ENCODE data around the gene LSS. TPM values are rescaled to one million over a fixed set of nuclear protein-coding genes. Genes with fewer than 3 reads are reported as not detected.
"Not testable (repeated sequence)": the region's sequence is repeated elsewhere in the genome, so short reads cannot be mapped to it uniquely, and the experiment has no call there.

The LSS gene
- polyA plus RNA-seq, 3 donors, result 22.8 to 33.3 (median 29.7) TPM

DNA sequence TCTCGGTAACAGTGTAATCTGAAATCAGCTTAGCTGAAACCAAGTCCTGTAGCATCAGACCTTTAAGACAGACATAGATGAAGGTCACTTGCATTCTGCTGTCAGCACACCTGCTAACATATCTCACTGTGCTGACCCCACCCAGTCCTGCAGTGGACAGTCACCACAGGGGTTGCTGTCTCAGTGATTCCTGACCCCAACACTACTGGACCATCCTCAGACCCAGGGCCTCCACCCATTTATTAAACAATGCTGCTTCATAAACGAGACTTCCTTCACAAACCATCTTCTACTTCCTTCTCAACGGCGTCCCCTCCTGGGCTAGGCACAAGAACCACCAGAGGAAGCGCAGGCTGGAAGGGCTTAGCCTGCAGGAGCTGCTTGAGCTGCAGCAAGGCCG lies 17.8 kb upstream of the LSS start:
- DNase-seq (ENCODE audit: low read depth in 3 of 3, low spot score in 2 of 3), result no peak

DNA sequence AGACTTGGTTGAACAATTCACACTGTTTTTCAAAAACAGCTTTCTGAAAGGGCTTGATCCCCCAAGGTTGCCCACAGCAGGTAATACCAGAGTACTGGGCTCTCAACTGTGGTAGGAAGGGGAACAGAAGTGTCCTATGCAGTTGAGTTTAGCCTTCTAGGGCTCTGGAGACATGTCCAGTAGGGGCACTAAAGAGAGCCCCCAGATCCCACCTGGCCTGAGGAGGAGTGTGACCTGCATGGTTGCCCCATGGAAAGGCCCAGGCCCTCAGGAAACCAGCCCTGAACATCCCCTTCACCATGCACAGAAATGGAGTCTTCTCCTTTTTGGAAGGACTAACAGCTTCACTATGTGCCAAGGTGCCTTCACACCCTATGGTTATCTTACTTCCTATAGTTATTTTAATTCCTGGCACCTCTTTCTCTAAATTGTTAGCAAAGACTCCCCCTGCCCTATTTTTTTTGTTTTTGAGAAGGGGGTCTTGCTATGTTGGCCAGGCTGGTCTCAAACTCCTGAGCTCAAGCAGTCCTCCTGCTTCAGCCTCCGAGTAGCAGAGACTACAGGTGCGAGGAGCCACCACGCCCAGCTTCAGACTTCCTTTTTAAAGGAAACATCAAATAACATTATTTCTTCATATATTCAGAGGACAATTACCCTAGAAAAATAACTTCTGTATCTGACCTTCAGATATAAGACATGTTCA lies 16.8 kb upstream of the LSS start:
- no peak for DNase-seq (ENCODE audit: low read depth in 3 of 3, low spot score in 2 of 3)

DNA sequence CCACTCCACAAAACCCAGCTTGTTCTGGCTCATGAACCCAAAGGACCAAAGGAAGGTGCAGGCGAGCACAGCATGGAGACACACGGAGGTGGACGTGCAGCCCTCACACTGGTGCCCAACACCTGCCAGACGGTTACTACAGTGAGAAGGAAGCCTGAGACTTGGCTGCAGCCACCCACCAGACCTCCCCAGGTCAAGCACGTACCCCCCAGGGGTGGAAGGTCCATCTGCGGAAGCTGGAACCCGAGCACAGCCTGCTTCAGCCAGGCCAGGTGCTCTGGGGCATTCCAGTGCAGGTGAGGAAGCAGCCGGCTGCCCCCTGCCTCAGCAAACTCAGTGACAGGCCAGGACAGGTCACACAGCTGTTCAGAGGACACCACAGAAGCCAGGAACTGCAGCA lies 16.0 kb upstream of the LSS start:
- DNase-seq (ENCODE audit: low read depth in 3 of 3, low spot score in 2 of 3), result no peak

DNA sequence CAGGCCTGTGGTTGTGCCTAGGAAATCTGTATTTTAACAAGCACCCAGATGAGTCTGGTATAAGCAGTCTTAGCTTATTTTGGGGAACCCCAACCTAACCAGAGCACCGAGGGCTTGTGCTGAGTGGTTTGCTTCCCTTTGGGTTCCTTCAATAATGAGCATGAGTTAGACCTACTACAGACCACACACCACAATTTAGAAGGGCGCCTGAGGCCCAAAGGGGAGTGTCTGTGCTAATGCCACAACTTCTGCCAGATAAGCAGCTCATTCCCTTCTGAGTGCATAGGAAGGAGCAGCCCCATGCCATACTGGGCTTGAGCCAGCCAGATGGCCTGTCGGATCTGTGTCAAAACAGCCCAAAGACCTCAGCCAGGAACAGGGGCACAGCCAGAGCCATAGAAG lies 15.4 kb upstream of the LSS start:
- DNase-seq (ENCODE audit: low read depth in 3 of 3, low spot score in 2 of 3), result no peak

DNA sequence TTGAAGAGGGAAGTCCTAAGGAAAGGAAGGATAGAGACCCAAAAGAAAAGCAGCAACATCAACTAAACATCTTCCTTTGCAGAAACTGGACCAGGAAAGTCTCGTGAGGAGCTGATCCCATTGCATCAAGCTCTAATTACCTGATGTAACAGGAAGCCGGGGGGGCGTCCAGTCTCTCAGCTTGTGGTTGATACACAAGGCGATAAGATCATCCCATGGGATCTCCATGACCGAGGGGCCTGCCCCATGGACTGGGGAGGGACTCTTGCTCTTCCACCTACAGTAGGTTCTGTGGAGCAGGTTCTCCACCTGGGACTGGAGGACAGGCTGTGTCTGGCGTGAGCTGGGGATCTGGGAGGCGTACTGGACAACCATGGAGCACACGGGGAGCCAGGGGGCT lies 14.8 kb upstream of the LSS start:
- DNase-seq (ENCODE audit: low read depth in 3 of 3, low spot score in 2 of 3), result no peak

DNA sequence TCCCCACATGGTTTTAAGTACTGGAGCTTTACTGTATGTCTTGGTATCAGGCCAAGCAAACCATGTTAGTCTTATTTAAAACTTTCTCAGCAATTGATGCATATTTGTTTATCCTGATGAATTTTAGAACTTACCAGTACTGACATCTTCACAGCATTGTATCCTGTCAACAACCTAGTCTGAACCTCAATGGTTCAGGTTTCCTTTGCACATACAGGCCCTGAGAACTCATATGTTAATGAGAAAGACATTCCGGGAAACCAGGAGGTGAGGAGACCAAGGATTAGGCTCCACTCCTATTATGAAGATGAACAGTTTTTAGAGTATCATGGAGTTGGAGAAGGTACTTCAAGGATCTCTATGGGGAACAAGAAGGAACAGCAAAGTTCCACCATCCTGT lies 13.0 kb upstream of the LSS start:
- not testable (repeated sequence) for DNase-seq (ENCODE audit: low read depth in 3 of 3, low spot score in 2 of 3)

DNA sequence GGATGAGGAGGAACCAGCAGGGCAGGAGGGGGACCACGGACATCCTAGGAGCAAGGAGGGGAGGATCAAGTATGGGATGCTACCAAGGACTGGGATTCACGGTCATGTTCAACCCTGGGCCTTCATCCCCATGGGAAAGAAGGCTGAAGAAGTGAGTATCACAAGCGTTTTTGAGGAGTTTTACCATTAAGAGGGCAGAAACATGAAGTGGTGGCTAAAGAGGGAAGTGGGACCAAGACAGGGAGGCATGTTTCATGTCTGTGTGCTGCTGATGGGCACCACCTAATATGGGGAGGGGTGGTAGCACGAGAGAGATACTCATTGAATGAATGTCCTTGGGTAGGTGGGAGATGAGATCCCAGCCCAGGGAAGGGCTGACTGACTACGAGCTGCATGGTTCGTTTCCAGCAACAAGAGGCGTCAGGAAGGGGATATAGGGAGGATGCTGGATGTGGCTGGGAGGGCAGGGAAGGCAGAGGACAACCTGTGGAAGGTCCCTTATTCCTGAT lies 11.3 kb upstream of the LSS start:
- DNase-seq (ENCODE audit: low read depth in 3 of 3, low spot score in 2 of 3), result no peak

DNA sequence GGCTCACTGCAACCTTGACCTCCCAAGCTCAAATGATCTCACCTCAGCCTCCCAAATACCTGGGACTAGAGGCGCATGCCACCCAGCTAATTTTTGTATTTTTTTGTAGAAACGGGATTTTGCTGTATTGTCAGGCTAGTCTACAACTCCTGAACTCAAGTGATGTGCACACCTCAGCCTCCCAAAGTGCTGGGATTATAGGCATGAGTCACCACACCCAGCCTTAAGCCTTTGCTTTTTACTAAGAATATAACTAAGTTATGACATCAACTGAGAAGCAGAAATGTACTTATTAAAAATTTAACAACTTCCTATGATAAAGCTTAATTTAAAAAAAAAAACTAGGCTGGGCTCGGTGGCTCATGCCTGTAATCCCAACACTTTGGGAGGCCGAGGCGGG lies 8.9 kb upstream of the LSS start:
- no peak for DNase-seq (ENCODE audit: low read depth in 3 of 3, low spot score in 2 of 3)

DNA sequence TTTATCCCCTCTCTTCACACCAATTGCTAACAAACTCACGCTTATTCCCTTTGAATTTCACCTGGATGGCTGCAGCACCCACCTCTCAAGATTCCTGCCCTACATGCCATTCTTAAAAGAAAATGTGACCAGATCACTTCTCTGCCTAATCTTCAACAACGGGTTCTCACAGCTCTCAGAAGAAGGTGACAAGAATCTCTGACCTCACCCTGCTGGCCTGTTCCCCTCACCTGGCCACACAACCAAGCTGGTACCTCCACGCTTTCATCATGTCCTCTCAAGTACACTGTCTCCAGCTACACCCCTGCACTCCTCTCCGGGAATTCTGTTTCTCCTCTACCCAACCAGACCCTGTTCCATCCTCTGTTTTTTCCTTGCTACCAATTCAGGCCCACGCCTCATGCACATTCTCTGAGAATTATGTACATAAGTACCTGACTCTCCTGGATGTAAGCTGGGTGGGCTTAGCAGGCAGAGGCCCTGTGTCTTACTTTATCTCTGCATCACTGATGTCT lies 5.9 kb upstream of the LSS start:
- no peak for DNase-seq (ENCODE audit: low read depth in 3 of 3, low spot score in 2 of 3)

DNA sequence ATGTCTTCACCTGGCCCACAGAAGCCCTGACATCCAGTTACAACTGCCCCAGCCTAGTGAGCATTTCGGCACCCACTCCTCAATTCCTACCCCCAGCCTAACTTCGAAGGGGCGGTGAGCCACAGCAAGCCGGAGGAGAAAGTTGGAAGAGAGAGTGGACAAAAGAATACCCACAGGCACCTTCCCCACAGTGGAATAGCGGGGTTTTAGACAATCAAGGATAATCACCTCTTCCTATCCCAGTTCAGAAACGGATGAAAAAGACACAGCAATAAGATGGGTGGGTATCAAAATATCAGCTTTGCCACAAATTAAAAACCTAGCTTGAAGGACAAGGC lies 1.3 kb upstream of the LSS start:
- no peak for DNase-seq (ENCODE audit: low read depth in 3 of 3, low spot score in 2 of 3)

DNA sequence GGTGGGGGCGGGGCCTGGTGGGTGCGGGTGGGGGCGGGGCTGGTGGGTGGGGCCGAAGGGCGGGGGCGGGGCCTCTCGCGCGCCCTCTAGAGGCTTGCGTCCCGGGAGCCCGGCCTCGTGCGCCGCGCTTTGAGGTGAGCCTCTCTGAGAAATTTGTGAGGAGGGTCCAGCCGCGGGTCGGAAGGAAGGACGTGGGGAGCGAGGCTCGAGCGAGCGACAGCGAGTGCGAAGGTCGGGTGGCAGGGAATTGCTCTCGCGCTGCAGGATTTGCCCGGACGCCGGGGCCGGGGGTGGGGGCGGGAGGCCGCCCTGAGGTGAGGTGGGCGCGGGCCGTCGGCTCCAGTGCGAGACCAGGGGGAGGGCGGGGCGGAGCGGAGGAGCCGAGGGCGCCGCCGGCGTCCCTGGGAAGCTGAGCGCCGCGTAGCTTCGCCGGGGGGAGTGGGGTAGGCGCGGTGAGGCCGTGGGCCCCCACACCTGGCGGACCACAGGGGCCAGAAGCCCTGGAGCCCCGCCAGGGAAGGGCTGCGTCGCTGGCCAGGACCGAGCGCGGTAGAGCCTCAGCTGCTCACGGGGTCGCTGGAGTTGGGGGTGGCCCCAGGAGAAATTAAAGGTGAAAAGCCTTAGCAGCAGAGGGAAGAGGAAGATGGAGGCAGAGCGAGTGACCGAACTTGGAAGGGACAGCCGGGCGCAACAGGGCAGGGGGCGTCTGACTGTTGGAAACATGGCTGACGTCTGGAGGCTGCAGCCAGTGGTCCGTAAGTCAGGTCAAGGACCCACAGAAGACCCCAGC lies 754 bp upstream of the LSS start:
- peak in 1 of 3 donors; percentile 18 for DNase-seq (ENCODE audit: low read depth in 3 of 3, low spot score in 2 of 3)

DNA sequence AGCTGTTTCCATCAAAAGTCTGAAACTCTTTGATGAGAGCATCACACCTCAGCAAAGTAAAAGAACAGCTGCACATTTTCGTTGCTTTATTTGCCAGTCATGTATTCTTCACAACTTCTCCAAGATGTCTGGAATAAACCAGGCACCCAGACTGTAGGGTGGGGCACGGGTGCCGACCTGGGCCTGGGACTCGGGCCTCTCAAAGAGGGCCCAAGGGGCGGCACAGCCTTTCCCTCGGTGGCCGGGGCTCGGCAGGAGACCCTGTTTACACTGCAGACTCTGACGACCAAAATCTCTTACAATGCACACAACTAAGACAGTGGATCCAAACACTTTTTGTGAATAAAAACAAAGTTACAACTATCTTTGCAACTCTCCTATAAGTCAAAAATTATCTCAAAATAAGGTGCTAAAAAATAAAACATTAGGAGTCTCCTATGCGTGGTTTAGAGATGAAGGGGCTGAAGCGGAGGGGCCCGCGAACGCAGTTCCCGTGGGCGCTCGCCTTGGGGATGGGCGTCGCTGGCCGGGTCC lies 696 bp downstream of the LSS start:
- no peak for DNase-seq (ENCODE audit: low read depth in 3 of 3, low spot score in 2 of 3)

DNA sequence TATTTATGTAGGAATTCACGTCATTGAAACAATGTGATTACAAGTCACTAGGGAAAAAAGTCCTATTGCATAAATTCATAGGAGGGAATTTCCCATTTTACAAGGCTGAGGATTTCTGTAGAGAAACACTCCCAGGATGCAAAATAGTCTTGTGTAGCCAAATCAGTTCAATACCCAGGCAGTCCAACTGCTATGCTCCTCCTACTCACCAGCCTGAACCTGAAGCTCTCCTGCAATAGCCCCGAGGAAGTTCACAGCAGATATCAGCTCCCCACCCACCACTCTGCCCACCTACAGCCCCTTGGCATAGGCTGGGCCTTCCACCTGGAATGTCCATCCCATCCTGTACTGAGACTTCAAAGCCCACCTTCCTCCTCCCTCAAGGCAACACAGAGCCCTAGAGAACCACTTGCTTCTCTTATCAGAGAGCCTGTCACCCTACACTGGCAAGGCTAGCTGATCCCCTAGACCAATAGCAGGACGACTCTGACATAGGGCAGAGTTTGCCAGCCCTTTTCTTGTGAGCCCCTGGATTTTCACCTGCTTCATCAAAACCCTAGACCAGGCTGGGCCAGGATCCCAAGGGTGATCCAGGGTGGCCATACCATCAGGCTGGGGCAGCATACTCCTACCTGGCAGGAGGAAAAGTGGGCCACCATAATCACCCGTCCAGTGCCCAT lies 1.5 kb downstream of the LSS start:
- no peak for DNase-seq (ENCODE audit: low read depth in 3 of 3, low spot score in 2 of 3)

DNA sequence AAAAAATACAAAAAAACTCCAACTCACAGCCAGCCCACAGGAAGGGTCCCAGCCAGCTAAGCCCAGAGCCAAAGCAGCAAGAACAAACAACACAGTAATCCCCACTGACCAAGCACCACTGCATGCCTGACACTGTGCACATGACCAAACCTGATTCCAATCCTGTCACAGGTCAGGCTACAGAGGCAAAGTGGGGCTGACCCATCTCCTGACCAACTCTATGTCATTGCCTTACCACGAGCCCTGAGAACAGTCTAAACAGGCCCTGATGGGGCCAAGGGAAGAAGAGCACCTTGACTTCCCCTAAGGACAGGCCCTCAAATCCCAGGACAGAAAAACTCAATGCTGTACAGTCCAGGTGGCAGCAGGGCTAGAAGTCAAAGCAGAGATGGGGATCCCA lies 2.4 kb downstream of the LSS start:
- no peak for DNase-seq (ENCODE audit: low read depth in 3 of 3, low spot score in 2 of 3)

DNA sequence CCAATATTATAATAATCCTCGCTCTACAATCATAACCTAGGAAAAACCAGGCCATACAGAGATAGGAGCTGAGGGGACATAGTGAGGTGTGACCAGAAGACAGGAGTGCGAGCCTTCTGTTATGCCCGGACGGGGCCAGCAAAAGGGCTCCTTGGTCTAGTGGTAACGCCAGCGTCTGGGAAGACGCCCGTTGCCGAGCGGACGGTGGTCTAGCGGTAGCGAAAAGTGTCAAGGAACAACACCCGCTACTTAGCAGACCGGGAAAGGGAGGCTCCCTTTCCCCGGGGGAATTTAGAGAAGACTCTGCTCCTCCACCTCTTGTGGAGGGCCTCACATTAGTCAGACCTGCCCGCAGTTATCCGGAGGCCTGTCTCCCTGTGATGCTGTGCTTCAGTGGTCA lies 4.9 kb downstream of the LSS start:
- DNase-seq (ENCODE audit: low read depth in 3 of 3, low spot score in 2 of 3), result not testable (repeated sequence)

DNA sequence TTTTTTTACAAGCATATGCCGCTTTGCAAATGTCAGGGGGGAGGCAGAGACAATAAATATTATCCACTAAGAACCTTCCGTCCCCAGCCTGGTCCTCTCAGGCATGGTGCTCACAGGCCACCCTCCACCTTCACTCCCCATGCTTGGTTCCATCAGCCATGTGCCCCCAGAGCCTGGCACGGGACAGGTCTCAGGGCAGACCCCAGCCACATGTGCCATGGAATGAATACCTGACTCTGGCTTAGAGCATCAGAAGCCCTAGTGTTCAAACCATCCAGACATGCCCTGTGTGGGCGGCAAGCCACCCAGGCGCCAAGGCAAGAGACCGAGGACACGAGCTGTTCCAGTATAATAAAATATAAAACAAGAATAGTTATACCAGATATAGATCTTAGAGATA lies 5.4 kb downstream of the LSS start:
- DNase-seq (ENCODE audit: low read depth in 3 of 3, low spot score in 2 of 3), result no peak

DNA sequence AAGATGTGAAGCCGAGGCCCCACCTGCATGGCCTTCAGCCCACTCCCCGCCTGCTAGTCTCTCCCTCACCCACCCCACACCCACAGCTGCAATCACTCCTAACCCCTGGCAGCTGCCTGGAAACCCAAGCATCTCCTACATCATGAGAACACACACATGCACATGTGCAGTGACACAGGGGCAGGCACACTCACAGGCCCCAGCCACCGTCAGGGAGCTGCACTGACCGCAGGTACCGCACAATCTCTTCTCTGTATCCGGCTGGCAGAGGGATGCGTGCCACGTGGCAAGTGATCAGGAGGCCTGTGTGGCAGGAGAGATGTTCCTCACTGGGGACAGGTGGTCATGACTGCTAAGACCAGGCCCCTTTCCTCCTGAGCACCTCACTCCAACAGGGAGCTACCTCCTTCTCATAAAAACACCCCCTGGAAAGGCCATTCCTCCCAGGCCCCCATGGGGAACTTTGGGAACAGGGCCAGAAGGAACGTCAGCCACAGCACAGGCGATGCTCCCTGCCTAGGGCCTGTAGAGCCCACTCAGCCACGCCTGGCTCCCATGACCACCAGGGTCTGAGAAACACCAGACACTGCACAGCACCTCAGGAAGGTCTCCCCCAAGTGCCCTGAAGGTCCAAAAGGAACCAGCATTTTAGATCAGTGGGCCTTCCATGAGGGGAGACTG lies 6.0 kb downstream of the LSS start:
- DNase-seq (ENCODE audit: low read depth in 3 of 3, low spot score in 2 of 3), result no peak

DNA sequence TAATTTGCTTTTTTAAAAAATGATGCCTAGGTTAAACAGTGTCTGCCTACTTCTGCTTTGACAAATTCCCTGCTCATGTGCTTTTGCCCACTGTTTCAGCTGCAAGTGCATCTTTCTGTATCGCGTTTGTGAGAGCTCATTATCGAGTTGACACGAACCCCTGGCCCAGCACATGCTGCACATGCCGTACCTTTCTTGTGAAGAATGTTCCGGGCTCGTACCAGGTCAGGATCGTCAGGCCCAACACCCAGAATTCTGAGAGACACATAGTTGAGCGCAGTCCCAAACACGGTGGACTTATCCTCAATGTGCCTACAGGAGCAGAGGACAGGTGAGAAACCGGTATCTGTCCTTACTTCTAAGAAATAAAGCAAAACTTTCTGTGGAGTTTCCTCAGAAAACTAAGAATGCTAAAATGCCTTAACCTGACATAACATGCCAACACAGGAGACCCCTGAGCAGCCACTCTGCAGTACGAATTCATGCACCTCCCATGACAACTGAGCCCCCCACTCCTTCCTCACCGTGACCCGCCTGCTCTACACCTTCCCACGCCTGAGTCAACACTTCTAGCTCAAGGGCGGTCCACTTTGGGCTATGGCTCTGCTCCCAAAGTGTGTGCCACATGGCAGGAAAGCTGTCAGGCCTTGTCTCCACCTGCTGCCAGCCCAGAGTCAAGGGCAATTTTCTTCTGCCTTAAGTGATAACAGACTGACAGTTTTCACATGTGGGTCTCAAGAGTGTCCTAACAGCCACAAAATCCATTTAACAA lies 6.7 kb downstream of the LSS start:
- DNase-seq (ENCODE audit: low read depth in 3 of 3, low spot score in 2 of 3), result no peak

DNA sequence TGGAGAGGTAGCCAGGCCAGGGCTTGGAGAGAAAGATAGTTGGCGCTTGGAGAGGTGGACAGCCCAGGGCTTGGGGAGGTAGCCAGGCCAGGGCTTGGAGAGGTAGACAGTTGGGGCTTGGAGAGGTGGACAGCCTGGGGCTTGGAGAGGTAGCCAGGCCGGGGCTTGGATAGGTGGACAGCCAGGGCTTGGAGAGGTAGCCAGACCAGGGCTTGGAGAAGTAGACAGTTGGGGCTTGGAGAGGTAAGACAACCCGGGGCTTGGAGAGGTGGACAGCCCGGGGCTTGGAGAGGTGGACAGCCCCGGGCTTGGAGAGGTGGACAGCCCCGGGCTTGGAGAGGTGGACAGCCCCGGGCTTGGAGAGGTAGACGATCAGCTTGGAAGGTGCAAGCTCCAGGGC lies 7.7 kb downstream of the LSS start:
- DNase-seq (ENCODE audit: low read depth in 3 of 3, low spot score in 2 of 3), result no peak

DNA sequence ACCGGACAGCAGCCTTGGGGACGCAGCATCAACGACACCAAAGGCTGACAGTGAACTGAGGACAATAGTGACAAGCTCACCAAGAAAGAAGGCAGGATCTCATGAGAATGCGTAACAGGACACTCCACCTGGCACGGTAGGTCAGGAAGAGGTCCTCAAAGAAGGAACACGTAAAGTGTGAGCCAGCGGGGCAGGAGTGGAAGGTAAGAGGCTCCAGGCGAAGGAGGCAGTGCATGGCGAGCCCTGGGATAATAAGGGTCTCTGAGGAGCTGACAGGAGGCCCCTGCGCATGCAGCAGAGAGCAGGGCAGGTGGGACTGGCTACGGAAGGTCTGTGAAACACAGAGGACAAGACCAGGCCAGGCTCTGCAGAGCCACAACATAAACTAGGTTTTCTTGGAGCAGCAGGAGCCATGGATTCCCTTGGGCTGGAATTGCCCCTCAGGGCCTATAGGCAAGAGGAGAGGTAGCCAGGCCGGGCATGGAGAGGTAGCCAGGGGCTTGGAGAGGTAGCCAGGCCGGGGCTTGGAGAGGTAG lies 8.2 kb downstream of the LSS start:
- DNase-seq (ENCODE audit: low read depth in 3 of 3, low spot score in 2 of 3), result no peak

Measured in right renal cortex interstitium (tissue), 3 donors.